Sigmoid colon (tissue), 4 donors: ENCODE results near the gene ABLIM3.

Source experiments
- CTCF ChIP-seq, 4 experiments: fragments of 450-650 bp in 3 of 4; fragments of 200-600 bp in 1 of 4; IDR thresholded peaks; one replicate each; pipeline ENCODE4 v1.5.1; 2016 to 2019; ENCODE audit warnings: antibody characterized with exemption in 4 of 4, mild to moderate bottlenecking in 3 of 4, moderate library complexity in 2 of 4
- POLR2A ChIP-seq, 2 donors: fragments of 450-650 bp; IDR thresholded peaks; one replicate each; pipeline ENCODE4 v1.6.1; 2016; ENCODE audit warnings: antibody characterized with exemption in 2 of 2, mild to moderate bottlenecking in 2 of 2, moderate library complexity in 2 of 2
- POLR2AphosphoS5 ChIP-seq, 4 donors: sonication (generic); formaldehyde crosslinking; IDR thresholded peaks; one replicate each; pipeline ENCODE4 v1.6.1; 2017; ENCODE audit warnings: antibody characterized with exemption in 4 of 4

- TF ChIP-seq CTCF (IDR thresholded peaks at IDR 0.05) (no peak), POLR2A (IDR thresholded peaks at IDR 0.05) (no peak), POLR2AphosphoS5 (IDR thresholded peaks at IDR 0.05) (no peak)
These were observed 99.2 kb downstream of the ABLIM3 start for GRCh38 chr5:149240354-149240998.
